Panc1 (cell line): ENCODE measurements around the gene SATB2. TPM values are rescaled to one million over a fixed set of nuclear protein-coding genes. Genes with fewer than 3 reads are reported as not detected.

Source experiments
- ATAC-seq: fragments of 200-7000 bp; cut with Tn5 transposase; 2 replicates; pipeline ENCODE4 v1.9.1; 2020; ENCODE audit warnings: mild to moderate bottlenecking, moderate library complexity
- BruUV-seq: library from RNA; stranded (reverse); fragments of 400-500 nt; replicated peaks from 2 replicates; lab custom pipeline; 2021; lab: Mats Ljungman, UMichigan
- CTCF ChIA-PET: fragments of 300-600 bp; sonication (Branson Sonifier 250); formaldehyde crosslinking; loops from one replicate; lab custom pipeline; 2022; ENCODE audit warnings: antibody characterized with exemption; lab: Charles Lee
- POLR2A ChIA-PET: fragments of 300-600 bp; sonication (Branson Sonifier 250); formaldehyde crosslinking; loops from one replicate; lab custom pipeline; 2022; ENCODE audit warnings: antibody characterized with exemption; lab: Charles Lee
- DNase-seq: peaks from one replicate; pipeline ENCODE4 v3.0.0-alpha.2; 2010; ENCODE audit warnings: low read depth, low spot score
- H3K27ac ChIP-seq: 2 replicates; pipeline ENCODE4 v1.5.1; 2011; ENCODE audit warnings: mild to moderate bottlenecking, low read length, inconsistent platforms
- H3K27me3 ChIP-seq: fragments of 200-500 bp; sonication (Bioruptor generic); 2 replicates; pipeline ENCODE4 v1.6.0; 2014; ENCODE audit warnings: low read length, inconsistent platforms; ENCODE audit not compliant: control insufficient read depth, insufficient read depth
- H3K36me3 ChIP-seq: fragments of 200-500 bp; sonication (Bioruptor generic); 2 replicates; pipeline ENCODE4 v1.5.1; 2014; ENCODE audit warnings: inconsistent platforms, mild to moderate bottlenecking, low read length, moderate library complexity; ENCODE audit not compliant: control insufficient read depth, insufficient read depth
- H3K4me1 ChIP-seq: 2 replicates; pipeline ENCODE4 v1.5.1; 2011; ENCODE audit warnings: inconsistent platforms, mild to moderate bottlenecking, low read length, moderate library complexity; ENCODE audit not compliant: control insufficient read depth, insufficient read depth
- H3K4me3 ChIP-seq, 2 experiments: 2 replicates each; pipeline ENCODE4 v1.5.1; 2011 to 2012; ENCODE audit warnings: low read depth in 2 of 2, low read length in 2 of 2, mild to moderate bottlenecking in 2 of 2, inconsistent platforms in 1 of 2, moderate library complexity in 1 of 2
- H3K9me3 ChIP-seq: fragments of 200-500 bp; sonication (Bioruptor generic); 2 replicates; pipeline ENCODE4 v1.5.1; 2014; ENCODE audit warnings: low read depth, mild to moderate bottlenecking, inconsistent platforms, low read length, moderate library complexity; ENCODE audit not compliant: control insufficient read depth, insufficient read depth
- POLR2AphosphoS5 ChIP-seq: IDR thresholded peaks from 2 replicates; pipeline ENCODE4 v1.6.1; 2012; ENCODE audit warnings: mild to moderate bottlenecking, low read depth, low read length, moderate library complexity
- SIN3A ChIP-seq: IDR thresholded peaks from 2 replicates; pipeline ENCODE4 v1.6.1; 2012; ENCODE audit warnings: low read depth, mild to moderate bottlenecking, low read length, moderate library complexity, borderline replicate concordance; ENCODE audit not compliant: insufficient read depth
- TCF7L2 ChIP-seq: IDR thresholded peaks from 2 replicates; pipeline ENCODE4 v1.6.1; 2011; ENCODE audit warnings: mild to moderate bottlenecking, low read depth, low read length, inconsistent platforms
- in situ Hi-C: cut with HindIII; loops from 2 replicates; pipeline ENCODE4 v1.10.0; 2016; ENCODE audit warnings: low sequenced_read_pairs, low pct_unique_long_range_greater_than_20kb
- intact Hi-C: fragments of 100-400 bp; cut with micrococcal nuclease; formaldehyde crosslinking; loops from one replicate; pipeline ENCODE4 v1.10.0; 2022; ENCODE audit not compliant: unreplicated experiment
- total RNA-seq: library from RNA; stranded (reverse); gene quantifications from one replicate; pipeline ENCODE4 v1.2.1, GENCODE V29; 2021; ENCODE audit not compliant: unreplicated experiment
- TF ChIP-seq, protein P1 (sequence below): fragments of 450-650 bp; IDR thresholded peaks from 2 replicates; pipeline ENCODE4 v1.5.1; 2017; ENCODE audit warnings: mild to moderate bottlenecking
- TF ChIP-seq, protein P2 (sequence below), 2 experiments: IDR thresholded peaks; 2 replicates each; pipeline ENCODE4 v1.6.1; 2011 to 2012; ENCODE audit warnings: low read depth in 2 of 2, control low read depth in 1 of 2, low read length in 1 of 2, mild to moderate bottlenecking in 1 of 2, moderate library complexity in 1 of 2; ENCODE audit not compliant: insufficient read depth in 1 of 2

The SATB2 gene
- total RNA-seq, 1 experiment from 2014 or later, result 43.2 TPM

GRCh38 chr2:199405241-199405640 lies 52.5 kb downstream of the SATB2 start:
- ChIA-PET CTCF (interaction anchor here (0.5 to 0.6 kb wide), 2 partner anchors 17 to 231 kb away, joined by 3 read pairs; no protein-coding TSS in a partner anchor), POLR2A (no interaction called here)
- DNase-seq, result no peak
- Histone ChIP-seq H3K27ac (no peak overlapping the region), H3K4me3 (no peak overlapping the region), H3K4me1 (peaks cover 5% of the 10 kb centered on the region; the same call in 1 of the 2 replicates), H3K36me3 (peaks cover 23% of the 10 kb centered on the region), H3K27me3 (no peaks in the 10 kb centered on the region), H3K9me3 (no peaks in the 10 kb centered on the region)
- in situ Hi-C loops (no loop called here), intact Hi-C loops (no loop called here)
- TF ChIP-seq, protein P1, sequence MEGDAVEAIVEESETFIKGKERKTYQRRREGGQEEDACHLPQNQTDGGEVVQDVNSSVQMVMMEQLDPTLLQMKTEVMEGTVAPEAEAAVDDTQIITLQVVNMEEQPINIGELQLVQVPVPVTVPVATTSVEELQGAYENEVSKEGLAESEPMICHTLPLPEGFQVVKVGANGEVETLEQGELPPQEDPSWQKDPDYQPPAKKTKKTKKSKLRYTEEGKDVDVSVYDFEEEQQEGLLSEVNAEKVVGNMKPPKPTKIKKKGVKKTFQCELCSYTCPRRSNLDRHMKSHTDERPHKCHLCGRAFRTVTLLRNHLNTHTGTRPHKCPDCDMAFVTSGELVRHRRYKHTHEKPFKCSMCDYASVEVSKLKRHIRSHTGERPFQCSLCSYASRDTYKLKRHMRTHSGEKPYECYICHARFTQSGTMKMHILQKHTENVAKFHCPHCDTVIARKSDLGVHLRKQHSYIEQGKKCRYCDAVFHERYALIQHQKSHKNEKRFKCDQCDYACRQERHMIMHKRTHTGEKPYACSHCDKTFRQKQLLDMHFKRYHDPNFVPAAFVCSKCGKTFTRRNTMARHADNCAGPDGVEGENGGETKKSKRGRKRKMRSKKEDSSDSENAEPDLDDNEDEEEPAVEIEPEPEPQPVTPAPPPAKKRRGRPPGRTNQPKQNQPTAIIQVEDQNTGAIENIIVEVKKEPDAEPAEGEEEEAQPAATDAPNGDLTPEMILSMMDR, result peak; percentile 56
- TF ChIP-seq, protein P2, sequence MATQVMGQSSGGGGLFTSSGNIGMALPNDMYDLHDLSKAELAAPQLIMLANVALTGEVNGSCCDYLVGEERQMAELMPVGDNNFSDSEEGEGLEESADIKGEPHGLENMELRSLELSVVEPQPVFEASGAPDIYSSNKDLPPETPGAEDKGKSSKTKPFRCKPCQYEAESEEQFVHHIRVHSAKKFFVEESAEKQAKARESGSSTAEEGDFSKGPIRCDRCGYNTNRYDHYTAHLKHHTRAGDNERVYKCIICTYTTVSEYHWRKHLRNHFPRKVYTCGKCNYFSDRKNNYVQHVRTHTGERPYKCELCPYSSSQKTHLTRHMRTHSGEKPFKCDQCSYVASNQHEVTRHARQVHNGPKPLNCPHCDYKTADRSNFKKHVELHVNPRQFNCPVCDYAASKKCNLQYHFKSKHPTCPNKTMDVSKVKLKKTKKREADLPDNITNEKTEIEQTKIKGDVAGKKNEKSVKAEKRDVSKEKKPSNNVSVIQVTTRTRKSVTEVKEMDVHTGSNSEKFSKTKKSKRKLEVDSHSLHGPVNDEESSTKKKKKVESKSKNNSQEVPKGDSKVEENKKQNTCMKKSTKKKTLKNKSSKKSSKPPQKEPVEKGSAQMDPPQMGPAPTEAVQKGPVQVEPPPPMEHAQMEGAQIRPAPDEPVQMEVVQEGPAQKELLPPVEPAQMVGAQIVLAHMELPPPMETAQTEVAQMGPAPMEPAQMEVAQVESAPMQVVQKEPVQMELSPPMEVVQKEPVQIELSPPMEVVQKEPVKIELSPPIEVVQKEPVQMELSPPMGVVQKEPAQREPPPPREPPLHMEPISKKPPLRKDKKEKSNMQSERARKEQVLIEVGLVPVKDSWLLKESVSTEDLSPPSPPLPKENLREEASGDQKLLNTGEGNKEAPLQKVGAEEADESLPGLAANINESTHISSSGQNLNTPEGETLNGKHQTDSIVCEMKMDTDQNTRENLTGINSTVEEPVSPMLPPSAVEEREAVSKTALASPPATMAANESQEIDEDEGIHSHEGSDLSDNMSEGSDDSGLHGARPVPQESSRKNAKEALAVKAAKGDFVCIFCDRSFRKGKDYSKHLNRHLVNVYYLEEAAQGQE (IDR thresholded peaks at IDR 0.05; ENCODE audit: insufficient read depth in 1 of 2, low read depth in 2 of 2, low read length in 1 of 2), result no peak
- TF ChIP-seq POLR2AphosphoS5, result no peak
- no peak for TF ChIP-seq TCF7L2
- TF ChIP-seq SIN3A, result no peak
- ATAC-seq, result peak; percentile 76
- no TSS peak for BruUV-seq

- Histone ChIP-seq H3K9me3 (no peaks in the 10 kb centered on the region), H3K27me3 (no peaks in the 10 kb centered on the region), H3K4me1 (peaks cover 5% of the 10 kb centered on the region; the same call in 1 of the 2 replicates), H3K4me3 (no peak overlapping the region), H3K27ac (no peak overlapping the region), H3K36me3 (peaks cover 23% of the 10 kb centered on the region)
- BruUV-seq, result no TSS peak
- intact Hi-C loops (no loop called here), in situ Hi-C loops (no loop called here)
- DNase-seq (no peak), ATAC-seq (no peak)
- TF ChIP-seq TCF7L2, result no peak
- TF ChIP-seq SIN3A, result no peak
- TF ChIP-seq, protein P2 (IDR thresholded peaks at IDR 0.05; ENCODE audit: insufficient read depth in 1 of 2, low read depth in 2 of 2, low read length in 1 of 2), result no peak
- TF ChIP-seq, protein P1, result no peak
- no peak for TF ChIP-seq POLR2AphosphoS5
- ChIA-PET POLR2A (no interaction called here), CTCF (interaction anchor here (0.5 kb wide), 1 partner anchor 231 kb away, joined by 3 read pairs; no protein-coding TSS in a partner anchor)
These were observed 52.9 kb downstream of the SATB2 start for GRCh38 chr2:199404841-199405240.
